GM23248 (cell line): ENCODE data around the gene KIF18A. TPM values are rescaled to one million over a fixed set of nuclear protein-coding genes. Genes with fewer than 3 reads are reported as not detected.
A peak's percentile ranks its signal among the peaks of the same experiment; 100 is the strongest.

Experiments
- DNase-seq: peaks from one replicate; pipeline ENCODE4 v3.0.0-alpha.2; 2015
- H2AFZ ChIP-seq: fragments of 200-600 bp; sonication (generic); 2 replicates; pipeline ENCODE4 v1.6.1; 2016; ENCODE audit warnings: antibody characterized with exemption
- H3F3A ChIP-seq: fragments of 200-600 bp; sonication (generic); 2 replicates; pipeline ENCODE4 v1.6.1; 2016; ENCODE audit warnings: mild to moderate bottlenecking, antibody characterized with exemption, mixed run types; ENCODE audit not compliant: insufficient read depth
- H3K27ac ChIP-seq: fragments of 200-600 bp; sonication (generic); 2 replicates; pipeline ENCODE4 v1.5.1; 2016; ENCODE audit warnings: mild to moderate bottlenecking
- H3K27me3 ChIP-seq: fragments of 200-600 bp; sonication (generic); replicated peaks from 2 replicates; pipeline ENCODE4 v1.6.1; 2016; ENCODE audit warnings: mild to moderate bottlenecking; ENCODE audit not compliant: insufficient read depth
- H3K36me3 ChIP-seq: fragments of 200-600 bp; sonication (generic); 2 replicates; pipeline ENCODE4 v1.6.1; 2016; ENCODE audit warnings: low read depth, mild to moderate bottlenecking
- H3K4me1 ChIP-seq: fragments of 200-600 bp; sonication (generic); 2 replicates; pipeline ENCODE4 v1.6.1; 2016; ENCODE audit warnings: mild to moderate bottlenecking; ENCODE audit not compliant: insufficient read depth
- H3K4me2 ChIP-seq: fragments of 200-600 bp; sonication (generic); one replicate; pipeline ENCODE4 v1.6.1; 2016; ENCODE audit warnings: mild to moderate bottlenecking; ENCODE audit not compliant: unreplicated experiment
- H3K4me3 ChIP-seq: fragments of 200-600 bp; sonication (generic); 2 replicates; pipeline ENCODE4 v1.5.1; 2016; ENCODE audit warnings: mild to moderate bottlenecking
- H3K79me2 ChIP-seq: fragments of 200-600 bp; sonication (generic); 2 replicates; pipeline ENCODE4 v1.6.1; 2016; ENCODE audit warnings: mild to moderate bottlenecking; ENCODE audit not compliant: insufficient read depth
- H3K9ac ChIP-seq: fragments of 200-600 bp; sonication (generic); 2 replicates; pipeline ENCODE4 v1.6.1; 2016; ENCODE audit warnings: mild to moderate bottlenecking
- H3K9me2 ChIP-seq: fragments of 200-600 bp; sonication (generic); 2 replicates; pipeline ENCODE4 v1.6.1; 2016; ENCODE audit warnings: mixed run types, mild to moderate bottlenecking, moderate library complexity; ENCODE audit not compliant: insufficient read depth
- H3K9me3 ChIP-seq: fragments of 200-600 bp; sonication (generic); one replicate; pipeline ENCODE4 v1.6.1; 2017; ENCODE audit warnings: low read depth
- H4K20me1 ChIP-seq: fragments of 200-600 bp; sonication (generic); 2 replicates; pipeline ENCODE4 v1.6.0; 2016; ENCODE audit not compliant: insufficient read depth
- EZH2 ChIP-seq: fragments of 200-600 bp; sonication (generic); IDR thresholded peaks from 2 replicates; pipeline ENCODE4 v1.6.1; 2018; ENCODE audit warnings: antibody characterized with exemption, mild to moderate bottlenecking; ENCODE audit not compliant: insufficient read depth, poor library complexity, severe bottlenecking
- EZH2phosphoT487 ChIP-seq: fragments of 200-600 bp; sonication (generic); IDR thresholded peaks from 2 replicates; pipeline ENCODE4 v1.6.1; 2018; ENCODE audit warnings: antibody characterized with exemption, moderate library complexity, mild to moderate bottlenecking, low read depth; ENCODE audit not compliant: insufficient read depth
- WGBS, 2 experiments: methylation state at CpG; one replicate each; pipeline ENCODE4 v1.1.6; 2015 to 2017; ENCODE audit warnings: low lambda C conversion rate in 2 of 2, low coverage in 1 of 2; ENCODE audit errors: missing lambda C conversion rate in 2 of 2; 5-methylcytosine and 5-hydroxymethylcytosine counted together
- in situ Hi-C: fragments of 300-500 bp; cut with MboI; formaldehyde crosslinking; loops from 2 replicates; pipeline ENCODE4 v1.15.0; 2020
- polyA plus RNA-seq: library from polyadenylated mRNA; unstranded; fragments of >200 nt; fragmentation: Nextera tagmentation; extraction: Ambion mirVana; gene quantifications from 2 replicates; pipeline ENCODE4 v1.2.1, GENCODE V29; 2016
- total RNA-seq: library from RNA; depleted of rRNA; stranded (reverse); fragments of >200 nt; shearing (Covaris generic); gene quantifications from 2 replicates; pipeline ENCODE4 v1.2.3, GENCODE V29; 2014

The KIF18A gene
- total and polyA plus RNA-seq, 2 experiments from 2014 or later = 7.8 to 9.1 TPM

DNA sequence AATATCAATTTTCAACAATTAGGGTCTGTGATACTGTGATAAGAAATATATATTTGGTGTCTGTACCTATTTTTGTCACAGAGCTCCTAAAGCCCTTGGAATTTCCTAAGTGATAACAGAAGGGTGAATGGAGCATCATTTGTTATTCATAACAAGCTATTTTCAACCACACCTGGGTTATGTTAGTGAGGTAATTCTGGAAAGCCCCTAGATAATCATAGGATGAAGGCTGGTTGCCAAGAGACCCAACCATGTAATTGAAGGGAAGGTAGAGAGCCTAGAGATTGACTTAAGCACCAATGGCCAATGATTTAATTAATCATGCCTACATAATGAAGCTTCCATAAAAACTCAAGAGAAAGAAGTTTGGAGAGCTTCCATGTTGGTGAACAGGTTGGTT, 109.4 kb downstream of the KIF18A start:
- Histone ChIP-seq H3K27ac (no peak overlapping the region), H3K9me3 (no peaks in the 10 kb centered on the region), H3K36me3 (peaks cover 9% of the 10 kb centered on the region; the same call in 1 of the 2 replicates), H3F3A (peaks cover 7% of the 10 kb centered on the region; the same call in 1 of the 2 replicates), H3K9ac (no peak overlapping the region), H3K4me1 (peaks cover 16% of the 10 kb centered on the region), H3K4me2 (no peak overlapping the region), H3K9me2 (no peaks in the 10 kb centered on the region), H4K20me1 (no peaks in the 10 kb centered on the region), H3K79me2 (no peaks in the 10 kb centered on the region), H2AFZ (no peak overlapping the region), H3K4me3 (no peak overlapping the region), H3K27me3 (no peaks in the 10 kb centered on the region)
- no peak for DNase-seq
- TF ChIP-seq EZH2phosphoT487 = no peak
- TF ChIP-seq EZH2 = no peak
- in situ Hi-C loops = no loop called here

DNA sequence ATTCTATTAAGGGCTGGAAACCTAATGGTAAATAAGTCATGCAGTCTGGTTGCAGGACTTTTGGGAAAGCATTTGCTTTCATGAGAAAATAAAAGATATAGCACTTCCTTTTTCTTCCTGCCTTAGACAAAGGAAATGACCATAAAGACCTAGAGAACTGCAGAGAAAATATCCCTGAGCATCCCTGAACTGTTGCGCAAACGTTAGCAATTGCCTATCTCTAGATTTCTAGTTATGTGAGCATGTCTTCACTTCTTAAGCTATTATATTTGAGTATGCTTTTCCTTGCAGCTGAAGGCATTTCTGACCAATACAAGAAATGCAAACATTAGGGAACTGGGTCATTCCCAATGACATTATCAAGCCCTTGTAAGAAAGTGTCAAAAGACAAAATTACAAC, 110.6 kb downstream of the KIF18A start:
- H3K27me3 ChIP-seq = no peaks in the 10 kb centered on the region
- no peak overlapping the region for H3K4me2 ChIP-seq
- H3K9me2 ChIP-seq = no peaks in the 10 kb centered on the region
- H4K20me1 ChIP-seq = no peaks in the 10 kb centered on the region
- 0 out of 2 replicates have a peak, but pooled peaks cover 9% of the 10 kb centered on the region for H3K36me3 ChIP-seq
- H2AFZ ChIP-seq = no peak overlapping the region
- no peaks in the 10 kb centered on the region for H3K9me3 ChIP-seq
- H3K27ac ChIP-seq = no peak overlapping the region
- 77 to 84% methylated on average over 2 of the region's 2 CpGs for WGBS, 2 experiments
- in situ Hi-C loops = no loop called here
- peaks cover 16% of the 10 kb centered on the region for H3K4me1 ChIP-seq
- TF ChIP-seq EZH2phosphoT487 (no peak), EZH2 (no peak)
- H3K4me3 ChIP-seq = no peak overlapping the region
- H3K9ac ChIP-seq = no peak overlapping the region
- H3K79me2 ChIP-seq = no peaks in the 10 kb centered on the region
- H3F3A ChIP-seq = peaks cover 7% of the 10 kb centered on the region; the same call in 1 of the 2 replicates
- DNase-seq = no peak

DNA sequence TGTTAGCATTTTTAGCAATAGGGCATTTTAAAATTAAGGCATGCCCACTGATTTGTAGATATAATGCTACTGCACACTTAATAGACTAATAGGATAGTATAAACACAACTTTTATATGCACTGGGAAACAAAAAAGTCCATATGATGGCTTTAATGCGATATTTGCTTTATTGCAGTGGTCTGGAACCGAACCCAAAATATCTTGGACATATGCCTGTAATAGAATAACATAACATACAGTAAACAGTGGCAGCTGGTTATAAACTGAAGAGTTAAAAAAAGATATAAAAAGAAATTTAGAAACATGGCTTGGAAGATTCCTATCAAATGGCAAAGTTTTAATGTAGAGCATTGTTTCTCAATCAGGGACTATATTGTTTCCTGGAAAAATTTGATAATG, 111.9 kb downstream of the KIF18A start:
- no peaks in the 10 kb centered on the region for H3K79me2 ChIP-seq
- H3K4me1 ChIP-seq = peaks cover 16% of the 10 kb centered on the region
- H3K27me3 ChIP-seq = no peaks in the 10 kb centered on the region
- H3K4me3 ChIP-seq = no peak overlapping the region
- in situ Hi-C loops = no loop called here
- H3K4me2 ChIP-seq = no peak overlapping the region
- H3F3A ChIP-seq = peaks cover 7% of the 10 kb centered on the region; the same call in 1 of the 2 replicates
- TF ChIP-seq EZH2phosphoT487 (no peak), EZH2 (no peak)
- H3K27ac ChIP-seq = no peak overlapping the region
- H3K9me3 ChIP-seq = no peaks in the 10 kb centered on the region
- no peaks in the 10 kb centered on the region for H4K20me1 ChIP-seq
- H3K9me2 ChIP-seq = no peaks in the 10 kb centered on the region
- 0 out of 2 replicates have a peak, but pooled peaks cover 9% of the 10 kb centered on the region for H3K36me3 ChIP-seq
- WGBS, 2 experiments = 45 to 46% methylated on average over 2 of the region's 2 CpGs
- H2AFZ ChIP-seq = no peak overlapping the region
- no peak overlapping the region for H3K9ac ChIP-seq
- no peak for DNase-seq

DNA sequence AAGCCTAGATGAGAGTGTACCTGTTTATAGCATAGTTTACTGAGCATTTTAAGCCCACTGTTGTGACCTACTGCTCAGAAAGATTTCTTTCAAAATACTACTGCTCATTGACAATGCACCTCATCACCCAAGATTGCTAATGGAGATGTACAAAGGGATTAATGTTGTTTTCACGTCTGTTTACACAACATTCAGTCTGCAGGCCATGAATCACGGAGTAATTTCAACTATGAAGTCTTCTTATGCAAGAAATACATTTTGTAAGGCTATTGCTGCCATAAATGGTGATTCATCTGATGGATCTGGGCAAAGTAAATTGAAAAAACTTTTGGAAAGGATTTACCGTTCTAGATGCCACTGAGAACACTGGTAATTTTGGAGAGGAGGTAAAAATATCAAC, 112.9 kb downstream of the KIF18A start:
- H3K27me3 ChIP-seq = no peaks in the 10 kb centered on the region
- peaks cover 7% of the 10 kb centered on the region; the same call in 1 of the 2 replicates for H3F3A ChIP-seq
- H3K4me3 ChIP-seq = no peak overlapping the region
- H3K79me2 ChIP-seq = no peaks in the 10 kb centered on the region
- no peaks in the 10 kb centered on the region for H3K9me2 ChIP-seq
- WGBS, 2 experiments = 30 to 37% methylated on average over 3 of the region's 3 CpGs
- H3K4me1 ChIP-seq = peaks cover 16% of the 10 kb centered on the region
- H4K20me1 ChIP-seq = no peaks in the 10 kb centered on the region
- H3K4me2 ChIP-seq = no peak overlapping the region
- 0 out of 2 replicates have a peak, but pooled peaks cover 7% of the 10 kb centered on the region for H3K36me3 ChIP-seq
- H3K27ac ChIP-seq = no peak overlapping the region
- H2AFZ ChIP-seq = no peak overlapping the region
- peak; percentile 75; the same call in 1 of the 2 replicates for TF ChIP-seq EZH2phosphoT487
- no peak for TF ChIP-seq EZH2
- in situ Hi-C loops = no loop called here
- H3K9me3 ChIP-seq = no peaks in the 10 kb centered on the region
- H3K9ac ChIP-seq = no peak overlapping the region
- peak; percentile 78 for DNase-seq

DNA sequence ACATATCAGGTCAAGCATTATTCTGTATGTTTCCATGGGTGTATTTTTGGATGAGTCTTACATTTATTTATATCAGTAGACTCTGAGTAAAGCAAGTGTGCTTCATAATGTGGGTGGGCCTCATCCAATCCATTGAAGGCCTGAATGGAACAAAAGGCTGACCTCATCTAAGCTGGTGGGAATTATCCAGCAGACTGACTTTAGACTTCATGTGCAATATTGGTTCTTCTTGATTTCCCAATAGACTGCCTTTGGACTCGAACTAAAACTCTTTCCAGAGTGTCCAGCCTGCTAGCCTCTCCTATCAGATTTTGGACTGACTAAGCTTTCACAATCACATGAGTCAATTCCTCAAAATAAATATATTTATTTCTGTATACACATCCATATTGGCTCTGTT, 116.2 kb downstream of the KIF18A start:
- no peak overlapping the region for H2AFZ ChIP-seq
- no peak overlapping the region for H3K27ac ChIP-seq
- in situ Hi-C loops = no loop called here
- H3K79me2 ChIP-seq = no peaks in the 10 kb centered on the region
- DNase-seq = peak; percentile 39
- TF ChIP-seq EZH2 = no peak
- TF ChIP-seq EZH2phosphoT487 = no peak
- no peaks in the 10 kb centered on the region for H3K9me2 ChIP-seq
- no peaks in the 10 kb centered on the region for H3K27me3 ChIP-seq
- peaks cover 16% of the 10 kb centered on the region for H3K4me1 ChIP-seq
- no peak overlapping the region for H3K9ac ChIP-seq
- H3K9me3 ChIP-seq = no peaks in the 10 kb centered on the region
- no peaks in the 10 kb centered on the region for H4K20me1 ChIP-seq
- no peak overlapping the region for H3K4me2 ChIP-seq
- no peaks in the 10 kb centered on the region for H3K36me3 ChIP-seq
- H3K4me3 ChIP-seq = no peak overlapping the region
- H3F3A ChIP-seq = peaks cover 7% of the 10 kb centered on the region; the same call in 1 of the 2 replicates
- 15 to 17% methylated on average over 1 of the region's 1 CpG for WGBS, 2 experiments
